ENCODE data around the gene NEK10. TPM values are rescaled to one million over a fixed set of nuclear protein-coding genes. Genes with fewer than 3 reads are reported as not detected.

Gene NEK10
- total RNA-seq, 1 experiment from 2014 or later: 1.2 TPM

DNA sequence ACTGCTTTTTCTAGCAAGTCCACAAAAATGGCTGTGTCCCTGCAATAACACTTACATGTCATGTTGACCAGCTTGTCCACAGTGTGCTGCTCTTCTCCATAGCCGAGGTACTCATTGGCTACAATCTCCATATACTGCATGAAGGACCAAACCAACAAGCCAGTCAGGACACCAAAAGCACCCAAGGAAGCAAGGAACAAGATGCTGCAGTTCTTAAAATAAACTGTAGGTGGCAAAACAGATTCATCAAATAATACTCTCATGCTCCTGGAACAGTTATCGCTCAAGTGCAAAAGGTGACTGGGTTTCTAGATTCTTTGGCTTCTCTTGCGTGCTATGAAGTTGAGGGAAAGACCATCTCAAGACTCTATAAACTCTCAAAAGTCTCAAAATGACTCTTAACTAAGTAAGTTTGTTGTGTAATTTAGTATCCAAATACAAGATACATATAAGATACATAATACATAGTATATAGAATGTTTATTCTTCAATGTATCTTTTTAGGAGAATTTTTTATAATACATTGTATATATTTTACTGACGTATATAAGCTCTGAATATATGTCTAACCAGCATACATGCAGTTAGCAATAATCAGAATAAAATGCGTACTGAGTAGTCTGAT lies 57.0 kb downstream of the NEK10 start (continued):
- TF ChIP-seq ATF3 (IDR thresholded peaks at IDR 0.05) (no peak), CBX3 (IDR thresholded peaks at IDR 0.05; ENCODE audit: low read depth) (peak; percentile 29; the same call in 1 of the 2 replicates)

DNA sequence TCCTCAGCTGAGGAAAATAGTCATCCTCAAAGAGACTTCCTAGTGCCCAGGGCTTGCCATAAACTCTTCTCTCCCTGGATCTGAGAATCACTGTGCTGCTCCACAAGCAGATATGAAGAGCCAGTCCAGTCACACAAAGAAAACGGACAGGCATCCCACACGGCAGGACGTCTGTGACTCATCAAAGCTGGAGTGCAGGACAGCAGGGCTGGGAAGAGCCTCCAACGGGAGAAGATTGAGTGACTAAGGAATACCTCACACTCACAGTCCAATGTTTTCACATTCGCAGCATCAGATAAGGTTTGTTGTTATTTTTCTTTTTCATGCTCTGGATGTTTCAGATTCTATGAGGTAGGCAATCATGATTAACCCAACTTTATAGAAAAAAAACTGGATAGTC lies 57.8 kb downstream of the NEK10 start:
- POLR2A ChIA-PET: no interaction called here
- Histone ChIP-seq H3K9ac (ENCODE audit: low read length) (no peak overlapping the region; the same call in 1 of the 2 replicates), H3K79me2 (ENCODE audit: insufficient read depth, low read length) (no peaks in the 10 kb centered on the region), H2AFZ (ENCODE audit: low read depth, low read length, poor library complexity, severe bottlenecking) (peak overlapping the region; percentile 66), H3K4me3 (replicated peaks in 1 of 2; ENCODE audit: low read depth in 1 of 2, low read length in 2 of 2) (0 out of 4 replicates have a peak overlapping the region, but pooled peaks of 1 of the 2 experiments have one; percentile 1), H3K36me3 (ENCODE audit: control insufficient read depth in 1 of 2, insufficient read depth in 2 of 2, low read length in 2 of 2) (no peaks in the 10 kb centered on the region), H3K9me3 (ENCODE audit: control insufficient read depth in 1 of 2, insufficient read depth in 1 of 2, low read depth in 1 of 2, low read length in 2 of 2) (0 out of 4 replicates have a peak, but pooled peaks cover 0 to 3% of the 10 kb centered on the region in 2 experiments), H3K9me2 (ENCODE audit: insufficient read depth) (no peaks in the 10 kb centered on the region), H3K4me2 (ENCODE audit: low read length) (peak overlapping the region; percentile 47), H4K20me1 (ENCODE audit: insufficient read depth) (no peaks in the 10 kb centered on the region), H3K4me1 (ENCODE audit: control insufficient read depth in 1 of 2, insufficient read depth in 2 of 2, low read length in 2 of 2) (peaks cover 18 to 27% of the 10 kb centered on the region in 2 experiments), H3K27ac (ENCODE audit: low read depth, low read length) (peak overlapping the region; percentile 60), H3K27me3 (ENCODE audit: insufficient read depth, low read length) (no peaks in the 10 kb centered on the region)
- ATAC-seq (peak; percentile 95), DNase-seq (ENCODE audit: low read depth, low spot score) (peak; percentile 90)
- intact Hi-C loops (cut with micrococcal nuclease): loop anchor here (10.0 kb wide), 1 partner anchor 1013 kb away; no protein-coding TSS in a partner anchor
- RAD21 ChIA-PET (ENCODE audit: low non-redundant PET in 1 of 2, low total read pairs in 2 of 2, uncharacterized antibody in 2 of 2, unreplicated experiment in 2 of 2): no interaction called here
- CTCF ChIA-PET: interaction anchor here (1.1 to 2.0 kb wide), 3 partner anchors 58 to 410 kb away, joined by 3 to 7 read pairs (median 5); partner anchors contain the start of gene EOMES
- BruUV-seq (replicated peaks): no TSS peak
- TF ChIP-seq RAD21 (IDR thresholded peaks at IDR 0.05; ENCODE audit: low read depth) (no peak), SIN3A (IDR thresholded peaks at IDR 0.05; ENCODE audit: low read depth) (peak; percentile 40; the same call in 1 of the 2 replicates), CEBPB (IDR thresholded peaks at IDR 0.05; ENCODE audit: low read depth) (0 out of 2 replicates have a peak, but pooled peaks have one; percentile 37), SP1 (IDR thresholded peaks at IDR 0.05; ENCODE audit: low read depth) (peak; percentile 78), POLR2A (IDR thresholded peaks at IDR 0.05; ENCODE audit: borderline replicate concordance, extremely low read depth, insufficient read depth, insufficient read length) (no peak), TCF7L2 (IDR thresholded peaks at IDR 0.05; ENCODE audit: borderline replicate concordance, extremely low read depth, insufficient read depth, insufficient read length) (no peak), JUND (IDR thresholded peaks at IDR 0.05) (peak; percentile 93), EGR1 (IDR thresholded peaks at IDR 0.05; ENCODE audit: low read depth) (no peak), EZH2 (IDR thresholded peaks at IDR 0.05) (no peak), ZNF274 (IDR thresholded peaks at IDR 0.05; ENCODE audit: low read depth, low read length) (no peak), CTCF (IDR thresholded peaks at IDR 0.05 in 2 of 3, conservative IDR thresholded peaks at IDR 0.05 in 1 of 3; ENCODE audit: borderline replicate concordance in 1 of 3, insufficient read depth in 1 of 3, low read depth in 2 of 3, low read length in 2 of 3) (no peak), EZH2phosphoT487 (IDR thresholded peaks at IDR 0.05; ENCODE audit: borderline replicate concordance) (no peak), ELF1 (IDR thresholded peaks at IDR 0.05; ENCODE audit: borderline replicate concordance, low read depth) (no peak), POLR2AphosphoS5 (IDR thresholded peaks at IDR 0.05; ENCODE audit: low read depth, low read length) (peak; percentile 23; the same call in 1 of the 2 replicates), YY1 (IDR thresholded peaks at IDR 0.05; ENCODE audit: extremely low read depth, insufficient replicate concordance, low read depth, low read length) (no peak), ZFX (IDR thresholded peaks at IDR 0.05) (no peak), CBX3 (IDR thresholded peaks at IDR 0.05; ENCODE audit: low read depth) (peak; percentile 97; the same call in 1 of the 2 replicates), FOSL1 (IDR thresholded peaks at IDR 0.05; ENCODE audit: low read depth) (peak; percentile 91)
- TF ChIP-seq, protein P1, sequence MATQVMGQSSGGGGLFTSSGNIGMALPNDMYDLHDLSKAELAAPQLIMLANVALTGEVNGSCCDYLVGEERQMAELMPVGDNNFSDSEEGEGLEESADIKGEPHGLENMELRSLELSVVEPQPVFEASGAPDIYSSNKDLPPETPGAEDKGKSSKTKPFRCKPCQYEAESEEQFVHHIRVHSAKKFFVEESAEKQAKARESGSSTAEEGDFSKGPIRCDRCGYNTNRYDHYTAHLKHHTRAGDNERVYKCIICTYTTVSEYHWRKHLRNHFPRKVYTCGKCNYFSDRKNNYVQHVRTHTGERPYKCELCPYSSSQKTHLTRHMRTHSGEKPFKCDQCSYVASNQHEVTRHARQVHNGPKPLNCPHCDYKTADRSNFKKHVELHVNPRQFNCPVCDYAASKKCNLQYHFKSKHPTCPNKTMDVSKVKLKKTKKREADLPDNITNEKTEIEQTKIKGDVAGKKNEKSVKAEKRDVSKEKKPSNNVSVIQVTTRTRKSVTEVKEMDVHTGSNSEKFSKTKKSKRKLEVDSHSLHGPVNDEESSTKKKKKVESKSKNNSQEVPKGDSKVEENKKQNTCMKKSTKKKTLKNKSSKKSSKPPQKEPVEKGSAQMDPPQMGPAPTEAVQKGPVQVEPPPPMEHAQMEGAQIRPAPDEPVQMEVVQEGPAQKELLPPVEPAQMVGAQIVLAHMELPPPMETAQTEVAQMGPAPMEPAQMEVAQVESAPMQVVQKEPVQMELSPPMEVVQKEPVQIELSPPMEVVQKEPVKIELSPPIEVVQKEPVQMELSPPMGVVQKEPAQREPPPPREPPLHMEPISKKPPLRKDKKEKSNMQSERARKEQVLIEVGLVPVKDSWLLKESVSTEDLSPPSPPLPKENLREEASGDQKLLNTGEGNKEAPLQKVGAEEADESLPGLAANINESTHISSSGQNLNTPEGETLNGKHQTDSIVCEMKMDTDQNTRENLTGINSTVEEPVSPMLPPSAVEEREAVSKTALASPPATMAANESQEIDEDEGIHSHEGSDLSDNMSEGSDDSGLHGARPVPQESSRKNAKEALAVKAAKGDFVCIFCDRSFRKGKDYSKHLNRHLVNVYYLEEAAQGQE (IDR thresholded peaks at IDR 0.05; ENCODE audit: low read depth): no peak
- TF ChIP-seq, protein P2, sequence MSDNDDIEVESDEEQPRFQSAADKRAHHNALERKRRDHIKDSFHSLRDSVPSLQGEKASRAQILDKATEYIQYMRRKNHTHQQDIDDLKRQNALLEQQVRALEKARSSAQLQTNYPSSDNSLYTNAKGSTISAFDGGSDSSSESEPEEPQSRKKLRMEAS (IDR thresholded peaks at IDR 0.05): peak; percentile 68
